ENCODE results near the gene SNX32.

GRCh38 chr11:65822776-65823528 lies 10.8 kb upstream of the SNX32 start:
- TF ChIP-seq, protein P1, sequence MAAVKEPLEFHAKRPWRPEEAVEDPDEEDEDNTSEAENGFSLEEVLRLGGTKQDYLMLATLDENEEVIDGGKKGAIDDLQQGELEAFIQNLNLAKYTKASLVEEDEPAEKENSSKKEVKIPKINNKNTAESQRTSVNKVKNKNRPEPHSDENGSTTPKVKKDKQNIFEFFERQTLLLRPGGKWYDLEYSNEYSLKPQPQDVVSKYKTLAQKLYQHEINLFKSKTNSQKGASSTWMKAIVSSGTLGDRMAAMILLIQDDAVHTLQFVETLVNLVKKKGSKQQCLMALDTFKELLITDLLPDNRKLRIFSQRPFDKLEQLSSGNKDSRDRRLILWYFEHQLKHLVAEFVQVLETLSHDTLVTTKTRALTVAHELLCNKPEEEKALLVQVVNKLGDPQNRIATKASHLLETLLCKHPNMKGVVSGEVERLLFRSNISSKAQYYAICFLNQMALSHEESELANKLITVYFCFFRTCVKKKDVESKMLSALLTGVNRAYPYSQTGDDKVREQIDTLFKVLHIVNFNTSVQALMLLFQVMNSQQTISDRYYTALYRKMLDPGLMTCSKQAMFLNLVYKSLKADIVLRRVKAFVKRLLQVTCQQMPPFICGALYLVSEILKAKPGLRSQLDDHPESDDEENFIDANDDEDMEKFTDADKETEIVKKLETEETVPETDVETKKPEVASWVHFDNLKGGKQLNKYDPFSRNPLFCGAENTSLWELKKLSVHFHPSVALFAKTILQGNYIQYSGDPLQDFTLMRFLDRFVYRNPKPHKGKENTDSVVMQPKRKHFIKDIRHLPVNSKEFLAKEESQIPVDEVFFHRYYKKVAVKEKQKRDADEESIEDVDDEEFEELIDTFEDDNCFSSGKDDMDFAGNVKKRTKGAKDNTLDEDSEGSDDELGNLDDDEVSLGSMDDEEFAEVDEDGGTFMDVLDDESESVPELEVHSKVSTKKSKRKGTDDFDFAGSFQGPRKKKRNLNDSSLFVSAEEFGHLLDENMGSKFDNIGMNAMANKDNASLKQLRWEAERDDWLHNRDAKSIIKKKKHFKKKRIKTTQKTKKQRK (IDR thresholded peaks at IDR 0.05; ENCODE audit: low read length): no peak
- TF ChIP-seq, protein P2, sequence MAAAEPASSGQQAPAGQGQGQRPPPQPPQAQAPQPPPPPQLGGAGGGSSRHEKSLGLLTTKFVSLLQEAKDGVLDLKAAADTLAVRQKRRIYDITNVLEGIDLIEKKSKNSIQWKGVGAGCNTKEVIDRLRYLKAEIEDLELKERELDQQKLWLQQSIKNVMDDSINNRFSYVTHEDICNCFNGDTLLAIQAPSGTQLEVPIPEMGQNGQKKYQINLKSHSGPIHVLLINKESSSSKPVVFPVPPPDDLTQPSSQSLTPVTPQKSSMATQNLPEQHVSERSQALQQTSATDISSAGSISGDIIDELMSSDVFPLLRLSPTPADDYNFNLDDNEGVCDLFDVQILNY (CRISPR knock-in tag; conservative IDR thresholded peaks at IDR 0.05): no peak
- TF ChIP-seq ZNF207 (IDR thresholded peaks at IDR 0.05; ENCODE audit: borderline replicate concordance) (no peak), ZNF546 (CRISPR knock-in tag; conservative IDR thresholded peaks at IDR 0.05) (no peak), CEBPG (CRISPR knock-in tag; IDR thresholded peaks at IDR 0.05) (no peak), CC2D1A (CRISPR knock-in tag; IDR thresholded peaks at IDR 0.05) (no peak)
